ENCODE data around the gene CLCN3.

DNA sequence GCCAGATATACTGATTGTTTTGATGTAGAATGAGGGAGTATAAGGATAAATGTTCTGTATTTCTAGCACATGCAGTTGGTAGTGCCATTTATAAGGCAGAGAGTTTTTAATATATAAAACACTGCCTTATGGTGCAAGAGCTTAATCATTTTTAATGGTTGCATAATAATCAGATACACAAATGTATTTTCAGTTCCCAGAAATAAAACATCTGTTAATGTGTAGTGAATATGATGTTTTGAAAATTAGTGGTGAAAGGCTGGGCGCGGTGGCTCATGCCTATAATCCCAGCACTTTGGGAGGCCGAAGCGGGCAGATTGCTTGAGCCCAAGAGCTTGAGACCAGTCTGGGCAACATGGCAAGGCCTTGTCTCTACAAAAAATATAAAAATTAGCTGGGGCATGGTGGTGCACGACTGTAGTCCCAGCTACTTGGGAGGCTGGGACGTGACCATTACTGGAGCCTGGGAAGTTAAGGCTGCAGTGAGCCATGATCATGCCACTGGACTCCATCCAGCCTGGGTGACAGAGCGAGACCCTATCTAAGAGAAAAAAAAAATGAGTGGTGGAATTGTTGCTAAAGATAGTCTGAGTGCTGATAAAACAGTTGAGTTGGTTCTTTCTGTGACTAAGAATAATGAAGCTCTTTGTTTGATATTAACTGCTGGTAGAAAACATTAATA is 29.3 kb downstream of the CLCN3 start:
- TF ChIP-seq CTCF (IDR thresholded peaks at IDR 0.05) = no peak
- no peak for TF ChIP-seq POLR2A (IDR thresholded peaks at IDR 0.05)
